GM23248 (cell line): Measurements from ENCODE around the gene TCF4. TPM values are rescaled to one million over a fixed set of nuclear protein-coding genes. Genes with fewer than 3 reads are reported as not detected.

Experiments used
- DNase-seq: peaks from one replicate; pipeline ENCODE4 v3.0.0-alpha.2; 2015
- H2AFZ ChIP-seq: fragments of 200-600 bp; sonication (generic); 2 replicates; pipeline ENCODE4 v1.6.1; 2016; ENCODE audit warnings: antibody characterized with exemption
- H3F3A ChIP-seq: fragments of 200-600 bp; sonication (generic); 2 replicates; pipeline ENCODE4 v1.6.1; 2016; ENCODE audit warnings: mild to moderate bottlenecking, antibody characterized with exemption, mixed run types; ENCODE audit not compliant: insufficient read depth
- H3K27ac ChIP-seq: fragments of 200-600 bp; sonication (generic); 2 replicates; pipeline ENCODE4 v1.5.1; 2016; ENCODE audit warnings: mild to moderate bottlenecking
- H3K27me3 ChIP-seq: fragments of 200-600 bp; sonication (generic); replicated peaks from 2 replicates; pipeline ENCODE4 v1.6.1; 2016; ENCODE audit warnings: mild to moderate bottlenecking; ENCODE audit not compliant: insufficient read depth
- H3K36me3 ChIP-seq: fragments of 200-600 bp; sonication (generic); 2 replicates; pipeline ENCODE4 v1.6.1; 2016; ENCODE audit warnings: low read depth, mild to moderate bottlenecking
- H3K4me1 ChIP-seq: fragments of 200-600 bp; sonication (generic); 2 replicates; pipeline ENCODE4 v1.6.1; 2016; ENCODE audit warnings: mild to moderate bottlenecking; ENCODE audit not compliant: insufficient read depth
- H3K4me2 ChIP-seq: fragments of 200-600 bp; sonication (generic); one replicate; pipeline ENCODE4 v1.6.1; 2016; ENCODE audit warnings: mild to moderate bottlenecking; ENCODE audit not compliant: unreplicated experiment
- H3K4me3 ChIP-seq: fragments of 200-600 bp; sonication (generic); 2 replicates; pipeline ENCODE4 v1.5.1; 2016; ENCODE audit warnings: mild to moderate bottlenecking
- H3K79me2 ChIP-seq: fragments of 200-600 bp; sonication (generic); 2 replicates; pipeline ENCODE4 v1.6.1; 2016; ENCODE audit warnings: mild to moderate bottlenecking; ENCODE audit not compliant: insufficient read depth
- H3K9ac ChIP-seq: fragments of 200-600 bp; sonication (generic); 2 replicates; pipeline ENCODE4 v1.6.1; 2016; ENCODE audit warnings: mild to moderate bottlenecking
- H3K9me2 ChIP-seq: fragments of 200-600 bp; sonication (generic); 2 replicates; pipeline ENCODE4 v1.6.1; 2016; ENCODE audit warnings: mixed run types, mild to moderate bottlenecking, moderate library complexity; ENCODE audit not compliant: insufficient read depth
- H3K9me3 ChIP-seq: fragments of 200-600 bp; sonication (generic); one replicate; pipeline ENCODE4 v1.6.1; 2017; ENCODE audit warnings: low read depth
- H4K20me1 ChIP-seq: fragments of 200-600 bp; sonication (generic); 2 replicates; pipeline ENCODE4 v1.6.0; 2016; ENCODE audit not compliant: insufficient read depth
- EZH2 ChIP-seq: fragments of 200-600 bp; sonication (generic); IDR thresholded peaks from 2 replicates; pipeline ENCODE4 v1.6.1; 2018; ENCODE audit warnings: antibody characterized with exemption, mild to moderate bottlenecking; ENCODE audit not compliant: insufficient read depth, poor library complexity, severe bottlenecking
- EZH2phosphoT487 ChIP-seq: fragments of 200-600 bp; sonication (generic); IDR thresholded peaks from 2 replicates; pipeline ENCODE4 v1.6.1; 2018; ENCODE audit warnings: antibody characterized with exemption, moderate library complexity, mild to moderate bottlenecking, low read depth; ENCODE audit not compliant: insufficient read depth
- WGBS, 2 experiments: methylation state at CpG; one replicate each; pipeline ENCODE4 v1.1.6; 2015 to 2017; ENCODE audit warnings: low lambda C conversion rate in 2 of 2, low coverage in 1 of 2; ENCODE audit errors: missing lambda C conversion rate in 2 of 2; 5-methylcytosine and 5-hydroxymethylcytosine counted together
- in situ Hi-C: fragments of 300-500 bp; cut with MboI; formaldehyde crosslinking; loops from 2 replicates; pipeline ENCODE4 v1.15.0; 2020
- polyA plus RNA-seq: library from polyadenylated mRNA; unstranded; fragments of >200 nt; fragmentation: Nextera tagmentation; extraction: Ambion mirVana; gene quantifications from 2 replicates; pipeline ENCODE4 v1.2.1, GENCODE V29; 2016
- total RNA-seq: library from RNA; depleted of rRNA; stranded (reverse); fragments of >200 nt; shearing (Covaris generic); gene quantifications from 2 replicates; pipeline ENCODE4 v1.2.3, GENCODE V29; 2014

The TCF4 gene
- total and polyA plus RNA-seq, 2 experiments from 2014 or later, result 54.5 to 59.3 TPM

DNA sequence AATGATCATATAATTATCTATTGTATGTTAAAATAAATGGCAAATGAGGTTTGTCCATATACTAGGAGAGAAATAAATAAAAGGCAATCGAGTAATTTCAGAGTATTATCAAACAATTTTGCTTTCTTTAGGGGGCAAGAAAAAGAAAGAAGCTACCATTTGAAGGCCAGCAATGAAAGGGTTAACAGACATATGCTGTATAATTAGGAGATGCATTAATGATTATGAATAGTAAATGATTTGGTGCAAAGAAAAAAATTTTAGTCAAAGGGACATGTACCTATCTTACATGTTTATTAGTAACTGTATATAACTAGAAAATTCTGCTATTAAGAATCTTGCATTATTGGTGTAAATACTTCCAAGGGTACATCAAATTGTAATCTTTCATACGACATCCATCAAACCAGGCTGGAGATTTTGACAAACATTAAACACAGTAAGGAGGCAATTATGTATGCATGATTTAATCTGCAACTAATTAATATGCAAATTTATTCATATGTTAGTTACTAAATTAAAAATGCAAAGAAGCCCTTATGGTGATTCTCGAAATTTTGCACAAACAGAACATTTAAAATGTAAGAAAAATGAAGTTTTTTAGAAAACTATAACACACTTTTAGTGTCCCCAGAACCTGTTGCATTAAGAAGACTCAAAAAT is 251.4 kb downstream of the TCF4 start:
- Histone ChIP-seq H3K9me3 (no peaks in the 10 kb centered on the region), H3K79me2 (peaks cover 61% of the 10 kb centered on the region), H4K20me1 (no peaks in the 10 kb centered on the region), H3K9ac (no peak overlapping the region), H3K9me2 (no peaks in the 10 kb centered on the region), H3F3A (0 out of 2 replicates have a peak, but pooled peaks cover 18% of the 10 kb centered on the region), H3K36me3 (no peaks in the 10 kb centered on the region), H2AFZ (no peak overlapping the region), H3K4me2 (no peak overlapping the region), H3K4me3 (no peak overlapping the region), H3K4me1 (peaks cover 23% of the 10 kb centered on the region), H3K27me3 (no peaks in the 10 kb centered on the region), H3K27ac (no peak overlapping the region)
- DNase-seq, result no peak
- in situ Hi-C loops, result no loop called here
- 92 to 95% methylated on average over 3 of the region's 3 CpGs for WGBS, 2 experiments
- TF ChIP-seq EZH2 (no peak), EZH2phosphoT487 (no peak)

DNA sequence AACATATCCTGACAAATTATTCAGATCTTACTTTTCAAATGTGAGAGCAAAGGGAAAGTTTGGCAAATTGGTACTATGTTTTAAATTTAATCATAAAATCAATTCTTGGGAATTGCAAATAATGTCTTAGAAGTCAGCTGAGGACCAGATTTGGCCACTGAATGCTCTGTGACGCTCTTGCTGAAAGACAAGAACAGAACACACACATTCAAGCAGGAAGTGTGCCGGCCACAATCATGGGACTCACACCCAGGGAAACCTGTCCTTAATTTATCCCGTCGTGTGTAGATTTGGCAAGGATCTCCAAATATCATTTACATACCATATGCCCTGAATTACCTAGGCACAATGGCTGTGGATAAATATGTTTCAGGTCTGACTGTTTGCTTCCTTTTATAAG is 253.1 kb downstream of the TCF4 start:
- no peak for TF ChIP-seq EZH2phosphoT487
- TF ChIP-seq EZH2, result no peak
- no peak overlapping the region for H3K27ac ChIP-seq
- H4K20me1 ChIP-seq, result no peaks in the 10 kb centered on the region
- H3K36me3 ChIP-seq, result no peaks in the 10 kb centered on the region
- no peak overlapping the region for H3K4me3 ChIP-seq
- 0 out of 2 replicates have a peak, but pooled peaks cover 18% of the 10 kb centered on the region for H3F3A ChIP-seq
- in situ Hi-C loops, result no loop called here
- H3K9me3 ChIP-seq, result no peaks in the 10 kb centered on the region
- H3K79me2 ChIP-seq, result peaks cover 59% of the 10 kb centered on the region
- no peaks in the 10 kb centered on the region for H3K9me2 ChIP-seq
- no peak overlapping the region for H2AFZ ChIP-seq
- no peak for DNase-seq
- no peak overlapping the region for H3K9ac ChIP-seq
- 28 to 29% methylated on average over 4 of the region's 4 CpGs for WGBS, 2 experiments
- no peaks in the 10 kb centered on the region for H3K27me3 ChIP-seq
- H3K4me2 ChIP-seq, result no peak overlapping the region
- peaks cover 23% of the 10 kb centered on the region for H3K4me1 ChIP-seq

DNA sequence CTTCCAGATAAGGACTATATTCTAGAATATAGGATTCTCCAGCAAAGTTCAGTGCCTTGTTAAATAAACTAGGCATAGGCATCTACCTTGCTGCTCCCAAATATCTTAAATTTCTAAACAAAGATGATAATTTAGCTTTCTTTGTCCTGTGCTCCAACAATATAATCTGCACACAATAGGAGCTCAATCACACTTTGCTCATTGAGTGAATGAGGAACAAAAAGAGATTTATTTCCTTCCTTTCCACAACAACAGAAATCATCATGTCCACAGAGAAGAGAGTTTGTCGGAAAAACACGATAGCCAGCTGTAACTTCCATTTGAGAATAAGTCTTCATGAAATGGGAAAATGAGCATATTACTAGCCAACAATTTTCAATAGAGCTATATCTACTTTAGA is 256.7 kb downstream of the TCF4 start:
- H3K9ac ChIP-seq, result no peak overlapping the region
- no peaks in the 10 kb centered on the region for H3K36me3 ChIP-seq
- no peaks in the 10 kb centered on the region for H3K9me2 ChIP-seq
- H3K9me3 ChIP-seq, result no peaks in the 10 kb centered on the region
- TF ChIP-seq EZH2phosphoT487 (no peak), EZH2 (no peak)
- peaks cover 25% of the 10 kb centered on the region for H3F3A ChIP-seq
- no peaks in the 10 kb centered on the region for H4K20me1 ChIP-seq
- no peak overlapping the region for H3K4me3 ChIP-seq
- no peak overlapping the region for H3K27ac ChIP-seq
- 96 to 98% methylated on average over 2 of the region's 2 CpGs for WGBS, 2 experiments
- no peak for DNase-seq
- H3K79me2 ChIP-seq, result peaks cover 69% of the 10 kb centered on the region
- no peak overlapping the region for H3K4me2 ChIP-seq
- H2AFZ ChIP-seq, result no peak overlapping the region
- in situ Hi-C loops, result no loop called here
- H3K27me3 ChIP-seq, result no peaks in the 10 kb centered on the region
- H3K4me1 ChIP-seq, result peaks cover 6% of the 10 kb centered on the region

DNA sequence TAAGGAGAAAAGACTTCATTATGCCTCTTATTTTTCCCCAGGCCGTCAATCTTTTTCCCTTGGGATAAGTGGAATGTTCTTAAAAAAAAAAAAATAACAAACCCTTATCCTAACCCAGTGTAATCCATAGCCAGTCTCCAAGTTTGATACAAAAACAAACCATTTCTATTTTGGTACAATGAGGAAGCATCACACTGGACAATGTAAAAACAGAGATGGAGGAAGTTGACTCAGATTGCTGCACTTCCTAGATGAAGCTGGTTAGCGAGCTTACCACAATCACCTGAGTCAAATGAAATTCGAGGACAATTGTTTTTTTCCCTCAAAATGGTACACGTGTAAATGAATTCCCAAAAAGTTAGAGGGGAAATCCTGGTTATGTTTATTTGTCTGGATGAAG is 259.7 kb downstream of the TCF4 start:
- Histone ChIP-seq H3K9me3 (no peaks in the 10 kb centered on the region), H3K27ac (peak overlapping the region; percentile 38), H3K27me3 (no peaks in the 10 kb centered on the region), H2AFZ (peak overlapping the region; percentile 6; the same call in 1 of the 2 replicates), H4K20me1 (no peaks in the 10 kb centered on the region), H3K9ac (no peak overlapping the region), H3K4me1 (peaks cover 15% of the 10 kb centered on the region), H3K36me3 (no peaks in the 10 kb centered on the region), H3K4me3 (no peak overlapping the region), H3K9me2 (no peaks in the 10 kb centered on the region), H3K4me2 (peak overlapping the region; percentile 9), H3K79me2 (peaks cover 73% of the 10 kb centered on the region), H3F3A (peaks cover 30% of the 10 kb centered on the region)
- no peak for TF ChIP-seq EZH2phosphoT487
- no peak for TF ChIP-seq EZH2
- in situ Hi-C loops, result no loop called here
- DNase-seq, result peak; percentile 56
- WGBS, 2 experiments, result 43 to 53% methylated on average over 4 of the region's 4 CpGs
